Measurements from ENCODE around the gene CNOT3. TPM values are rescaled to one million over a fixed set of nuclear protein-coding genes. Genes with fewer than 3 reads are reported as not detected.

CNOT3 gene
- total and polyA plus RNA-seq, 9 of the 15 experiments (the other 6 are each of a cell fraction or from before 2014, with no cell fraction given) = 0.27 to 60.4 (median 9.9) TPM

DNA sequence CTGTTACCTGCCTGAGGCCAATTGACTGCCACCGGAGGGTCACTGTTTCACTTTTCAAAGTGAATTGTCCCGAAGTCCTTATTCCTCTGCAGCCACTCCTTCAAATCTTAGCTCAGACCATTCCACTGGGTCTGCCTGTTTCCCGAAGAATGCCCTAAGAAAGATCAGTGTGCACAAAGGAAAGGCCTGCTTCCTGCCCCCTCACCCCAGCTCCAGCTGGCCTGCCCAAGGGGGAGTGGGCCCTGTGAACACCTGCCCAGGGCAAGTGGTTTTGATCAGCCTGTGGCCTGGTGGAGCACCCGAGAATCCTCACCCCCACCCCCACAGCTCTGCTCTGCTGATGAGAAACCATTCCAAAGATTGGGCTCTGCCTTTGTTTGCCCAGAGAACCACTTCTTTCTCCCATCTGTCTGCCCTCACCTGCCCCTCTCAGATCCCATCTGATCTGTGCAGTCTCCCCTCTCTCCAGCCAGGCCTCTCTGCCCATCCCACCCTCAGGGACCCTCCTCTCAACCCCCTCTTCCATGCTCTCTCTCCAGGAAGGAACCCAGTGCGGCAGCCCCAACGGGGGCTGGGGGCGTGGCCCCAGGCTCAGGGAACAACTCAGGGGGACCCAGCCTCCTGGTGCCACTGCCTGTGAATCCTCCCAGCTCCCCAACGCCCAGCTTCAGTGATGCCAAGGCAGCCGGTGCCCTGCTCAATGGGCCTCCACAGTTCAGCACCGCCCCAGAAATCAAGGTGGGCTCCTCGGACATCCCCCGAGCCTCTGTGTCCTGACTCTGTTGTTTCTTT lies 11.7 kb downstream of the CNOT3 start:
- Histone ChIP-seq H3K4me1 (replicated peaks in 1 of 2; ENCODE audit: control insufficient read depth in 2 of 2, insufficient read depth in 2 of 2, low read length in 2 of 2) (peaks cover 0 to 10% of the 10 kb centered on the region in 2 experiments; a peak in 1 of 5 replicates), H3K36me3 (ENCODE audit: control insufficient read depth, insufficient read depth, low read length) (peaks cover 96% of the 10 kb centered on the region; the same call in 2 of the 3 replicates), H2AFZ (ENCODE audit: low read depth, low read length) (no peak overlapping the region), H3K9me1 (ENCODE audit: control insufficient read depth, insufficient read depth, low read length) (no peaks in the 10 kb centered on the region), H3K27me3 (ENCODE audit: control insufficient read depth in 2 of 2, insufficient read depth in 2 of 2, low read length in 2 of 2) (no peaks in the 10 kb centered on the region), H3K79me2 (ENCODE audit: control insufficient read depth, insufficient read depth, low read length) (no peaks in the 10 kb centered on the region), H3K4me3 (no peak overlapping the region), H3K9me3 (replicated peaks; ENCODE audit: control insufficient read depth, insufficient read depth, low read depth, low read length) (no peaks in the 10 kb centered on the region), H3K27ac (ENCODE audit: extremely low read depth, low read depth, low read length) (no peak overlapping the region), H4K20me1 (replicated peaks; ENCODE audit: control insufficient read depth, insufficient read depth, low read length) (no peaks in the 10 kb centered on the region; the same call in 1 of the 2 replicates), H3K9ac (ENCODE audit: insufficient read depth in 1 of 2, low read depth in 2 of 2, low read length in 2 of 2) (0 out of 4 replicates have a peak overlapping the region, but pooled peaks of 1 of the 2 experiments have one; percentile 8), H3K4me2 (ENCODE audit: insufficient read depth, low read length) (no peak overlapping the region)
- 80% methylated on average over 6 of the region's 12 CpGs for WGBS (ENCODE audit: insufficient coverage, low coverage, missing lambda C conversion rate)
- BruUV-seq (replicated peaks) = no TSS peak
- no peak for ATAC-seq
- DNase-seq (ENCODE audit: extremely low read depth in 1 of 4, low spot score in 3 of 4) = no peak
- POLR2A ChIA-PET = interaction anchor here (0.6 to 4.1 kb wide), 4 partner anchors 9 to 62 kb away, joined by 3 to 29 read pairs (median 4); partner anchors contain the start of gene CNOT3
- no peak for FAIRE-seq
- TF ChIP-seq, protein P1, sequence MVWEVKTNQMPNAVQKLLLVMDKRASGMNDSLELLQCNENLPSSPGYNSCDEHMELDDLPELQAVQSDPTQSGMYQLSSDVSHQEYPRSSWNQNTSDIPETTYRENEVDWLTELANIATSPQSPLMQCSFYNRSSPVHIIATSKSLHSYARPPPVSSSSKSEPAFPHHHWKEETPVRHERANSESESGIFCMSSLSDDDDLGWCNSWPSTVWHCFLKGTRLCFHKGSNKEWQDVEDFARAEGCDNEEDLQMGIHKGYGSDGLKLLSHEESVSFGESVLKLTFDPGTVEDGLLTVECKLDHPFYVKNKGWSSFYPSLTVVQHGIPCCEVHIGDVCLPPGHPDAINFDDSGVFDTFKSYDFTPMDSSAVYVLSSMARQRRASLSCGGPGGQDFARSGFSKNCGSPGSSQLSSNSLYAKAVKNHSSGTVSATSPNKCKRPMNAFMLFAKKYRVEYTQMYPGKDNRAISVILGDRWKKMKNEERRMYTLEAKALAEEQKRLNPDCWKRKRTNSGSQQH (CRISPR knock-in tag; IDR thresholded peaks at IDR 0.05) = no peak
- 0 out of 2 replicates have a peak, but pooled peaks have one; percentile 20 for TF ChIP-seq RBFOX2 (IDR thresholded peaks at IDR 0.05; ENCODE audit: low read depth, low read length)
- intact Hi-C loops (cut with micrococcal nuclease) (no loop called here), in situ Hi-C loops (cut with MboI) (no loop called here)
- CTCF ChIA-PET (ENCODE audit: low intra/inter-chr PET ratio) = no interaction called here

All from K562 (cell line).